GM10248 (cell line): ENCODE measurements around the gene SIRT1.
"Not testable (repeated sequence)": the region's sequence is repeated elsewhere in the genome, so short reads cannot be mapped to it uniquely, and the experiment has no call there.

ENCODE experiments used
- CTCF ChIA-PET: fragments of 300-600 bp; sonication (Branson Sonifier 250); formaldehyde crosslinking; extraction: SDS; loops from one replicate; lab custom pipeline; 2021; ENCODE audit warnings: antibody characterized with exemption; lab: Yijun Ruan, JAX
- POLR2A ChIA-PET: fragments of 350-650 bp; sonication (Branson Sonifier 250); formaldehyde crosslinking; extraction: SDS; loops from one replicate; lab custom pipeline; 2020; ENCODE audit warnings: antibody characterized with exemption; lab: Yijun Ruan, JAX
- DNase-seq: peaks from one replicate; pipeline ENCODE4 v3.0.0; 2012; ENCODE audit errors: extremely low spot score
- CTCF ChIP-seq: IDR thresholded peaks from 2 replicates; pipeline ENCODE4 v1.5.1; 2012; ENCODE audit warnings: mild to moderate bottlenecking, low read depth; ENCODE audit errors: extremely low read depth, missing control alignments, control extremely low read depth

SIRT1 gene

GRCh38 chr10:67884313-67884841 is at the start of gene SIRT1:
SIRT1 (plus strand) TSS chr10:67884656; CDS start chr10:67884722, 66 bp downstream.
- POLR2A ChIA-PET, result interaction anchor here (1.0 kb wide), 1 partner anchor 447 kb away, joined by 3 read pairs; the partner anchor contains the start of gene HNRNPH3
- no peak for TF ChIP-seq CTCF
- peak; percentile 91 for DNase-seq
- CTCF ChIA-PET, result interaction anchor here (1.5 to 4.3 kb wide), 4 partner anchors 29 to 450 kb away, joined by 4 to 29 read pairs (median 4); no protein-coding TSS in a partner anchor

GRCh38 chr10:67835541-67836394 is 48.7 kb upstream of the SIRT1 start:
- CTCF ChIA-PET, result interaction anchor here (1.3 kb wide), 1 partner anchor 377 kb away, joined by 4 read pairs; no protein-coding TSS in a partner anchor
- POLR2A ChIA-PET, DNase-seq: not testable (repeated sequence)

GRCh38 chr10:67836488-67836887 is 48.0 kb upstream of the SIRT1 start:
- TF ChIP-seq CTCF, result no peak
- no peak for DNase-seq
- ChIA-PET POLR2A (no interaction called here), CTCF (interaction anchor here (2.3 kb wide), 1 partner anchor 19 kb away, joined by 11 read pairs; no protein-coding TSS in a partner anchor)

GRCh38 chr10:67836972-67837371 is 47.5 kb upstream of the SIRT1 start:
- no peak for DNase-seq
- ChIA-PET POLR2A (no interaction called here), CTCF (interaction anchor here (1.0 to 2.3 kb wide), 3 partner anchors 19 to 322 kb away, joined by 3 to 11 read pairs (median 4); no protein-coding TSS in a partner anchor)
- no peak for TF ChIP-seq CTCF

GRCh38 chr10:67837541-67838314 is 46.7 kb upstream of the SIRT1 start, which contains the start of gene DNAJC12:
DNAJC12 (minus strand) TSS chr10:67838188; CDS start chr10:67838011, 177 bp downstream.
- peak; percentile 19 for DNase-seq
- ChIA-PET CTCF (interaction anchor here (1.0 to 2.3 kb wide), 6 partner anchors 10 to 475 kb away, joined by 3 to 11 read pairs (median 4); no protein-coding TSS in a partner anchor), POLR2A (no interaction called here)
- TF ChIP-seq CTCF, result no peak

- DNase-seq, CTCF ChIA-PET, POLR2A ChIA-PET: not testable (repeated sequence)
These were observed 44.9 kb upstream of the SIRT1 start for GRCh38 chr10:67839511-67839910.

- CTCF ChIA-PET, result no interaction called here
- no peak for DNase-seq
These were observed 44.5 kb upstream of the SIRT1 start for GRCh38 chr10:67839951-67840350.

More at GRCh38 chr10:67839951-67840350, 44.5 kb upstream of the SIRT1 start:
- POLR2A ChIA-PET, result no interaction called here
- no peak for TF ChIP-seq CTCF
